ENCODE data around the gene KRT6B.

- TF ChIP-seq CTCF (IDR thresholded peaks at IDR 0.05) (no peak), POLR2A (IDR thresholded peaks at IDR 0.05) (no peak)
Measured at GRCh38 chr12:52464897-52465296, 13.0 kb upstream of the KRT6B start.

Measured in Peyer's patch (tissue), 4 donors.